SJCRH30 (cell line): Measurements from ENCODE around the gene INTS1. TPM values are rescaled to one million over a fixed set of nuclear protein-coding genes. Genes with fewer than 3 reads are reported as not detected.

Source experiments
- DNase-seq, 2 experiments: peaks; one replicate each; pipeline ENCODE4 v3.0.0-alpha.2; 2015 to 2020
- H3K27ac ChIP-seq: fragments of 250-450 bp; sonication (Bioruptor Pico); 2 replicates; pipeline ENCODE4 v1.5.1; 2020; ENCODE audit warnings: mild to moderate bottlenecking, moderate library complexity
- H3K27me3 ChIP-seq: fragments of 250-450 bp; sonication (Bioruptor Pico); 2 replicates; pipeline ENCODE4 v1.5.1; 2020; ENCODE audit warnings: mild to moderate bottlenecking, moderate library complexity
- H3K36me3 ChIP-seq: fragments of 250-450 bp; sonication (Bioruptor Pico); 2 replicates; pipeline ENCODE4 v1.5.1; 2020; ENCODE audit warnings: mild to moderate bottlenecking, moderate library complexity
- H3K4me1 ChIP-seq: fragments of 250-450 bp; sonication (Bioruptor Pico); 2 replicates; pipeline ENCODE4 v1.5.1; 2020; ENCODE audit warnings: mild to moderate bottlenecking, moderate library complexity
- H3K4me3 ChIP-seq: fragments of 250-450 bp; sonication (Bioruptor Pico); 2 replicates; pipeline ENCODE4 v1.5.1; 2020; ENCODE audit warnings: mild to moderate bottlenecking, moderate library complexity
- H3K9me3 ChIP-seq: fragments of 250-450 bp; sonication (Bioruptor Pico); replicated peaks from 2 replicates; pipeline ENCODE4 v1.5.1; 2020; ENCODE audit warnings: mild to moderate bottlenecking, moderate library complexity
- total RNA-seq: library from RNA; depleted of rRNA; stranded (reverse); fragments of >200 nt; shearing (Covaris generic); gene quantifications from 2 replicates; pipeline ENCODE4 v1.2.3, GENCODE V29; 2014

Gene INTS1
- total RNA-seq, 1 experiment from 2014 or later, result 25.1 TPM

- Histone ChIP-seq H3K9me3 (no peaks in the 10 kb centered on the region), H3K36me3 (no peaks in the 10 kb centered on the region), H3K27me3 (no peaks in the 10 kb centered on the region), H3K27ac (no peak overlapping the region), H3K4me1 (no peaks in the 10 kb centered on the region), H3K4me3 (no peak overlapping the region)
- DNase-seq, result no peak
These were observed 5.6 kb downstream of the INTS1 start for GRCh38 chr7:1498370-1499305.

GRCh38 chr7:1497293-1497927 lies 6.8 kb downstream of the INTS1 start:
- H3K9me3 ChIP-seq, result no peaks in the 10 kb centered on the region
- no peak for DNase-seq
- no peak overlapping the region for H3K27ac ChIP-seq
- H3K36me3 ChIP-seq, result no peaks in the 10 kb centered on the region
- no peak overlapping the region for H3K4me3 ChIP-seq
- no peaks in the 10 kb centered on the region for H3K4me1 ChIP-seq
- H3K27me3 ChIP-seq, result no peaks in the 10 kb centered on the region

- Histone ChIP-seq H3K9me3 (no peaks in the 10 kb centered on the region), H3K4me1 (no peaks in the 10 kb centered on the region), H3K36me3 (no peaks in the 10 kb centered on the region), H3K4me3 (no peak overlapping the region), H3K27ac (no peak overlapping the region), H3K27me3 (no peaks in the 10 kb centered on the region)
- no peak for DNase-seq
These were observed 7.5 kb downstream of the INTS1 start for GRCh38 chr7:1496531-1497292.

DNA sequence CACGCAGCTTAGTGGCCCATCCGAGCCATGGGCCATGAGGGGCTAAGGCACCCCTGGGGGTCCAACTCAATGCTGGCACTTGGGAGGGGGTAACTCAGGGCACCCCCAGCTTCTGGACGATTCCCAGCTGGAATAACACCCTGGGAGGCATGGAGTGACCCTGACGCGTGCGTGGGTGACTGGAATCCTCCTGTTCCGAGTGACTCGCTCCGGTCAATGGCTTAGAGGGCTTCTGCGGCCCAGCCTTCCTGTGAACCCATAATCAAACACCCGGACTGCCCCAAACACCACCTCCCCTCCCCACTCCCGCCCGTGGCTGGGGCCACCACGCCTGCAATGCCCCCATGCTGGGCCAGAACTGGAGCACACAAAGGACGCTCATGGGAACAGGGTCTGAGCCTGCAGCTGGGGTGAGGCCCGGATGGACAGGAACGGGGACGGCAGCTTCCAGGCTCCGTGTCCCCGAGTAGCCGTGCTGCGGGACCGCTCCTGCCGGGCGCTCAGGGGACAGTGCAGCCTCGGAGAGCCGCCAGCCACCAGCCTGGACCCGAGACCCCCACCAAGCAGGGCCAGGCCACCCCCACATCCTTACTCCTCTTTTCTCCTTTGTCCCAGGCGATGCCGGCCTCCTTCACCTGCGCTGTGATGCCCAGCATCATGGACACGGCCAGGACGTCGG lies 8.5 kb downstream of the INTS1 start:
- Histone ChIP-seq H3K27me3 (no peaks in the 10 kb centered on the region), H3K9me3 (no peaks in the 10 kb centered on the region), H3K27ac (no peak overlapping the region), H3K4me3 (no peak overlapping the region), H3K4me1 (no peaks in the 10 kb centered on the region), H3K36me3 (no peaks in the 10 kb centered on the region)
- no peak for DNase-seq

DNA sequence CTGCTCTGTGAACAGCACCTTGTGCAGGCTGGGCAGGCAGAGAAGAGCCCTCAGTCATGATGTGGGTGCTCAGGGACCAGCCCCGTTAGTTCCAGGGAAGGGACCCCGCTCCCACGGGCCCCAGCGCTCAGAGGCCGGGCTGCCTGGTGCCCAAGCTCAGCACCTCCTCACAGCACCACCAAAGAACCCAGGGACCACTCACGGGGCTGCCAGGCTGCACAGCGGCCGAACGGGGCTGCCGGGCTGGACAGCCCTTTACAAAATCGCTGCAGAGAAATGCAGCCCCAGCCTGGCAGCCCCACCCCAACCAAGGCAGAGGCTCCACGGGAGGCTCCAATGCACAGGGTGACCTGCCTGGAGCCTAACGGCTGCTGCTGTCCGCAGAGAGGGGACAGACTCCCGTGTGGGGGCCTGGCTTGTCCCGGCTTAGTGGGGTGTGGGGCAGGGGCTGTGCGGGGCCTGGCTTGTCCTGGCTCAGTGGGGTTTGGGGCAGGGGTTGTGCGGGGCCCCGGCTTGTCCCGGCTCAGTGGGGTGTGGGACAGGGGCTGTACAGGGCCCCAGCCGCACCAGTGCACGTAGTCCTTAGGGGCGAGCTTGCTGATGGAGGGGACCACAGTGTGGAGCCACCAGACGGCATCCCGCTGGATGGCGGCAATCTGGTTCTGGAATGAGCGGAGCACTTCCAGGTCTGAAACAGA lies 9.2 kb downstream of the INTS1 start:
- Histone ChIP-seq H3K27ac (no peak overlapping the region), H3K36me3 (no peaks in the 10 kb centered on the region), H3K4me3 (no peak overlapping the region)

GRCh38 chr7:1494447-1494846 lies 9.7 kb downstream of the INTS1 start:
- DNase-seq, result no peak
- Histone ChIP-seq H3K36me3 (no peaks in the 10 kb centered on the region), H3K4me3 (no peak overlapping the region), H3K4me1 (no peaks in the 10 kb centered on the region), H3K9me3 (no peaks in the 10 kb centered on the region), H3K27me3 (no peaks in the 10 kb centered on the region), H3K27ac (no peak overlapping the region)

More for the DNA sequence above, 9.2 kb downstream of the INTS1 start:
- H3K9me3 ChIP-seq, result no peaks in the 10 kb centered on the region
- H3K4me1 ChIP-seq, result no peaks in the 10 kb centered on the region
- no peak for DNase-seq
- H3K27me3 ChIP-seq, result no peaks in the 10 kb centered on the region

DNA sequence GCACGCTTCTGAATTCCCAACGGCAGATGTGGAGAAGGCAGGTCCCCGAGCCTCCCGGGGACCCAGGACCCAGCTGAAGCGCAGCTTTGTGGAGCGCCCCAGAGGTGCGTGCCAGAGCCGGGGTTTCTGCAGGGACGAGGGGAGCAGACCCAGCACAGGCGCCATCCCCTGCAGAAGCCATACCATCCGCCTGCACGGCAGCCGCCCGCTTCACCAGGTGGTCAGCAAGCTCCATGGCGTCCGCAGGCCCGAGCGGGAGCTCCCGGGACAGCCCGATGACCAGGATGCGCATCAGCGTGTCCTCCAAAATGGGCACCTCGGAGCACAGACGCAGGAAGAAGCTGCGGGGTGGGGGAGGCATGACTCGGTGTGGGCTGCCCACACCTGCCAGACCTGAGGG lies 10.6 kb downstream of the INTS1 start:
- H3K4me3 ChIP-seq, result no peak overlapping the region
- no peaks in the 10 kb centered on the region for H3K36me3 ChIP-seq
- no peaks in the 10 kb centered on the region for H3K4me1 ChIP-seq
- H3K27me3 ChIP-seq, result no peaks in the 10 kb centered on the region
- DNase-seq, result no peak
- no peaks in the 10 kb centered on the region for H3K9me3 ChIP-seq
- H3K27ac ChIP-seq, result no peak overlapping the region

DNA sequence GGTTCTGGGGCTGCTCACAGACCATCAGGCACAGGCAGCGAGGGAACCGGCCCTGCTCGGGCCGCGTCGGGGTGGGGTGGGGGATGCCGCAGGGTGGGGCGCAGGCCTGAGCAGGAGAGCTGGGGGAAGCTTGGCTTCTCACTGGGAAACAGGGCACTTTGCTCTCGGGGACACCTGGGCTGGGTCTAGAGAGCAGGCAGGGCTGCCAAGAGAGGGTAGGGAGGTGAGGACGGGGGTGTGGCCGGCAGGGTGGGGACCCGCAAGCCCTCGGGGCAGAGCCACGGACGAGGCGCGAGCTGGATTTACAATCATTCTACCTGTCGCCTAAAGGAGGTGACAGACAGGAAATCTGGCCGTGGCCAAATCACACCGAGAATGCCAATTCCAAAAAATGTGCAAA lies 11.1 kb downstream of the INTS1 start:
- no peak for DNase-seq
- no peak overlapping the region for H3K4me3 ChIP-seq
- H3K36me3 ChIP-seq, result no peaks in the 10 kb centered on the region
- H3K27me3 ChIP-seq, result no peaks in the 10 kb centered on the region
- H3K9me3 ChIP-seq, result no peaks in the 10 kb centered on the region
- no peak overlapping the region for H3K27ac ChIP-seq
- no peaks in the 10 kb centered on the region for H3K4me1 ChIP-seq

DNA sequence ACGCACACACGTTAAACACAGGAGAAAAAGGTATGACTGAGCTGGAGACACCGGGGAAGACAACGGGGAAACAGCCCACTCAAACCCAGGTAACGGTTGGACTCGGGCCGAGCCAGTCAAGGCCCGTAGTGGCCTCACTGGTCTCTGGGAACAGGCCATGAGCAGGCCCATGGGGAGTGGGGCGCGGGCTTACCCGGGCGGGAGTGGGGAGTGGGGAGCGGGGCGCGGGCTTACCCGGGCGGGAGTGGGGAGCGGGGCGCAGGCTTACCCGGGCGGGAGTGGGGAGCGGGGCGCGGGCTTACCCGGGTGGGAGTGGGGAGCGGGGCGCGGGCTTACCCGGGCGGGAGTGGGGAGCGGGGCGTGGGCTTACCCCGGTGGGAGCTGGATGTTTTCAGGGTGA lies 11.5 kb downstream of the INTS1 start:
- Histone ChIP-seq H3K4me1 (no peaks in the 10 kb centered on the region), H3K9me3 (no peaks in the 10 kb centered on the region), H3K27me3 (no peaks in the 10 kb centered on the region), H3K4me3 (no peak overlapping the region), H3K36me3 (no peaks in the 10 kb centered on the region), H3K27ac (no peak overlapping the region)
- DNase-seq, result no peak

GRCh38 chr7:1492221-1492620 lies 12.0 kb downstream of the INTS1 start:
- Histone ChIP-seq H3K27me3 (no peaks in the 10 kb centered on the region), H3K36me3 (no peaks in the 10 kb centered on the region), H3K4me3 (no peak overlapping the region), H3K4me1 (no peaks in the 10 kb centered on the region), H3K27ac (no peak overlapping the region), H3K9me3 (no peaks in the 10 kb centered on the region)
- DNase-seq, result no peak

DNA sequence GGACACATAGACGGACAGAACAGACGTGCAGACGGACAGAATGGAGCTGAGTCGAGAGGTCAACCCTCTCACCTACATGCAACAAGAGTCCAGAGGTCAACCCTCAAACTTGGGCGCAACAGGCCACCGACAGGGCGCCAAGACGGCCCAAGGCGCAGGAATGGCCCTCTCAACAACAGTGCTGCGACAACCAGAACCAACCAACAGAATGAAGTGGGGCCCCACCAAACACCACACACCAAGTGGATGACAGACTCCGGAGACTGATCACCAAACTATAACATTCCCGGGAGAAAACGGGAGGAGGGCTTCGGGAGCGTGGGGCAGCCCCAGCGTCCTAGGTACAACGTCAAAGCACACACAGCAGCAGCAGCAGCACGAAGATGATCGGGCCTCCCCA lies 13.4 kb downstream of the INTS1 start:
- no peak overlapping the region for H3K4me3 ChIP-seq
- no peaks in the 10 kb centered on the region for H3K9me3 ChIP-seq
- no peaks in the 10 kb centered on the region for H3K4me1 ChIP-seq
- no peaks in the 10 kb centered on the region for H3K27me3 ChIP-seq
- H3K36me3 ChIP-seq, result no peaks in the 10 kb centered on the region
- no peak overlapping the region for H3K27ac ChIP-seq
- DNase-seq, result no peak

DNA sequence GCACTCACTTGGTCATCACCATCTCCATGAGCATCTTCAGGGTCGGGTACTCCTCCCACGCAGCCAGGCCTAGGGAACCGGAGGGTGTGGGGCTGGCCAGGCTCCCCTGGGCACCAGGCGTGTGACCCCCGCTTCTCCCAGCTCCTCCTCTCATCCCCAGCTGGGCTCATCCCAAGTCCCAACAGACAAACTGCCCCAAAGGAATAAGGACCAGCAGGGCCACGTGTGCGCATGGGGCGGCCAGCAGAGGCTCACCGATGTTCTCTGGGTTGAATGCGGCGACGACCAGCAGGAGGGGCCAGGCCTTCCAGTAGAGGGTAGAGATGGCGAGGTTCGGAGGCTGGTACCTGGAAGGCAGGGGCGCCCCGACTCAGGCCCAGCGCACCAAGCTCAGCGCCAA lies 14.9 kb downstream of the INTS1 start:
- Histone ChIP-seq H3K36me3 (no peaks in the 10 kb centered on the region), H3K4me1 (no peaks in the 10 kb centered on the region), H3K9me3 (no peaks in the 10 kb centered on the region), H3K27ac (no peak overlapping the region), H3K4me3 (no peak overlapping the region), H3K27me3 (no peaks in the 10 kb centered on the region)
- DNase-seq, result no peak

DNA sequence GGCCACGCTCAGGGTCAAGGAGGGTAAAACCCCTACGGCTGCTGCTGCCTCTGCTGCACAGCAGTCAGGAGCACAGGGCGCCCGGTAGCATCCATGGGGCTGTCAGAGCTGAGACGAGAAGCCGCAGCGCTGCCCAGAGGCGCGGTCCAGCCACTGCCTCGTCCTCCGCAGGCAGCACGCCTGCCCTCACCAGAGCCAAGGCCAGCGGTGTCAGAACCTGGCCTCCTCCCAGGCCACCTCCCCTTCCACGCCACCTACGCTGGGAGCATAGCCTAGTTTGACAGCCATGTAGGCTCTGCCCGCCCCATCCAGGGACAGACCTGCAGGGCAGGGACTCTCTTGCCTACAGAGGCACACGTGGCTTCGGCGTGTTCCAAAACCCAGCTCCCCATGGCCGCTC lies 16.2 kb downstream of the INTS1 start:
- no peaks in the 10 kb centered on the region for H3K9me3 ChIP-seq
- DNase-seq, result no peak
- H3K27ac ChIP-seq, result no peak overlapping the region
- H3K4me1 ChIP-seq, result no peaks in the 10 kb centered on the region
- no peak overlapping the region for H3K4me3 ChIP-seq
- H3K36me3 ChIP-seq, result no peaks in the 10 kb centered on the region
- no peaks in the 10 kb centered on the region for H3K27me3 ChIP-seq

GRCh38 chr7:1487466-1487865 lies 16.7 kb downstream of the INTS1 start:
- no peaks in the 10 kb centered on the region for H3K36me3 ChIP-seq
- no peak overlapping the region for H3K4me3 ChIP-seq
- no peaks in the 10 kb centered on the region for H3K4me1 ChIP-seq
- H3K9me3 ChIP-seq, result no peaks in the 10 kb centered on the region
- no peak overlapping the region for H3K27ac ChIP-seq
- no peak for DNase-seq
- H3K27me3 ChIP-seq, result no peaks in the 10 kb centered on the region
